Endothelial cell of hepatic sinusoid (primary cell): Measurements from ENCODE around the gene ZNF764.
"Not testable (repeated sequence)": the region's sequence is repeated elsewhere in the genome, so short reads cannot be mapped to it uniquely, and the experiment has no call there.

ENCODE experiments used
- in situ Hi-C: cut with HindIII; loops from 2 replicates; pipeline ENCODE4 v1.10.0; 2017; ENCODE audit warnings: low sequenced_read_pairs

Gene ZNF764

GRCh38 chr16:30551781-30552180 is 6.4 kb downstream of the ZNF764 start:
- in situ Hi-C loops = no loop called here

- in situ Hi-C loops = no loop called here
Observed at GRCh38 chr16:30548416-30549253, 9.5 kb downstream of the ZNF764 start.

- in situ Hi-C loops = no loop called here
Observed at GRCh38 chr16:30546115-30546514, 12.1 kb downstream of the ZNF764 start.

GRCh38 chr16:30543067-30543466 is 15.1 kb downstream of the ZNF764 start:
- in situ Hi-C loops = no loop called here

- in situ Hi-C loops = no loop called here
Observed at GRCh38 chr16:30541502-30542329, 16.5 kb downstream of the ZNF764 start.

GRCh38 chr16:30540916-30541464 is 17.2 kb downstream of the ZNF764 start:
- in situ Hi-C loops = not testable (repeated sequence)

GRCh38 chr16:30539986-30540526 is 18.1 kb downstream of the ZNF764 start:
- in situ Hi-C loops = not testable (repeated sequence)

- in situ Hi-C loops = no loop called here
Observed at GRCh38 chr16:30539000-30539964, 18.9 kb downstream of the ZNF764 start.

- in situ Hi-C loops = not testable (repeated sequence)
Observed at GRCh38 chr16:30536391-30537024, 21.7 kb downstream of the ZNF764 start.

GRCh38 chr16:30535777-30536190 is 22.4 kb downstream of the ZNF764 start:
- in situ Hi-C loops = no loop called here

GRCh38 chr16:30535106-30535776 is 22.9 kb downstream of the ZNF764 start:
- in situ Hi-C loops = no loop called here

GRCh38 chr16:30534368-30535105 is 23.6 kb downstream of the ZNF764 start, which contains the start of gene ZNF747:
Gene ZNF747, minus strand, starts transcription at chr16:30534858. Its CDS starts 179 bp downstream, at chr16:30534679.
- in situ Hi-C loops = no loop called here

GRCh38 chr16:30533748-30534367 is 24.3 kb downstream of the ZNF764 start:
- in situ Hi-C loops = no loop called here

- in situ Hi-C loops = no loop called here
Observed at GRCh38 chr16:30533146-30533522, 25.0 kb downstream of the ZNF764 start.

- in situ Hi-C loops = no loop called here
Observed at GRCh38 chr16:30532285-30533145, 25.7 kb downstream of the ZNF764 start.

GRCh38 chr16:30530163-30531037 is 27.8 kb downstream of the ZNF764 start:
- in situ Hi-C loops = no loop called here
